SK-N-SH treated with all-trans-retinoic acid at 6 μM for 48 hours (cell line): ENCODE data around the gene ZNF511.

ENCODE experiments used
- ATAC-seq: fragments of 200-7000 bp; cut with Tn5 transposase; 3 replicates; pipeline ENCODE4 v1.9.1; 2020; ENCODE audit warnings: mild to moderate bottlenecking, moderate library complexity
- ARNTL ChIP-seq: fragments of 450-650 bp; formaldehyde crosslinking; IDR thresholded peaks from 2 replicates; pipeline ENCODE4 v1.5.0; 2020; ENCODE audit warnings: low read depth, mild to moderate bottlenecking, moderate library complexity, borderline replicate concordance
- BACH2 ChIP-seq: fragments of 250-450 bp; sonication (Bioruptor Pico); IDR thresholded peaks from 2 replicates; pipeline ENCODE4 v1.9.0; 2021; ENCODE audit warnings: mild to moderate bottlenecking, borderline replicate concordance
- CREB5 ChIP-seq: fragments of 250-450 bp; sonication (Bioruptor Pico); IDR thresholded peaks from 2 replicates; pipeline ENCODE4 v1.5.1; 2020; ENCODE audit warnings: low read depth, mild to moderate bottlenecking, moderate library complexity
- CSDC2 ChIP-seq: fragments of 250-450 bp; sonication (Bioruptor Pico); IDR thresholded peaks from 2 replicates; pipeline ENCODE4 v1.5.0; 2020; ENCODE audit warnings: mild to moderate bottlenecking, moderate library complexity
- ESRRG ChIP-seq: fragments of 250-450 bp; sonication (Bioruptor Pico); IDR thresholded peaks from 2 replicates; pipeline ENCODE4 v1.6.1; 2021; ENCODE audit warnings: mild to moderate bottlenecking
- GLIS3 ChIP-seq: fragments of 250-450 bp; sonication (Bioruptor Pico); IDR thresholded peaks from 2 replicates; pipeline ENCODE4 v1.5.0; 2020; ENCODE audit warnings: mild to moderate bottlenecking, moderate library complexity
- ISL1 ChIP-seq: fragments of 250-450 bp; sonication (Bioruptor Pico); IDR thresholded peaks from 2 replicates; pipeline ENCODE4 v2.1.2; 2022; ENCODE audit warnings: mild to moderate bottlenecking, moderate library complexity
- OSR1 ChIP-seq: fragments of 250-450 bp; sonication (Bioruptor Pico); IDR thresholded peaks from 2 replicates; pipeline ENCODE4 v1.8.0; 2022; ENCODE audit warnings: moderate library complexity, mild to moderate bottlenecking, inconsistent platforms
- POU6F1 ChIP-seq: fragments of 250-450 bp; sonication (Bioruptor Pico); IDR thresholded peaks from 2 replicates; pipeline ENCODE4 v1.8.0; 2021; ENCODE audit warnings: low read depth, mild to moderate bottlenecking, moderate library complexity, borderline replicate concordance
- RARB ChIP-seq: fragments of 250-450 bp; sonication (Bioruptor Pico); IDR thresholded peaks from 2 replicates; pipeline ENCODE4 v1.8.0; 2021; ENCODE audit warnings: mild to moderate bottlenecking, moderate library complexity
- SNAI2 ChIP-seq: fragments of 250-450 bp; sonication (Bioruptor Pico); IDR thresholded peaks from 2 replicates; pipeline ENCODE4 v1.5.0; 2020; ENCODE audit warnings: mild to moderate bottlenecking, moderate library complexity
- TCF4 ChIP-seq: fragments of 250-450 bp; sonication (Bioruptor Pico); IDR thresholded peaks from 2 replicates; pipeline ENCODE4 v1.8.0; 2021; ENCODE audit warnings: mild to moderate bottlenecking, moderate library complexity, borderline replicate concordance
- TOX ChIP-seq: fragments of 250-450 bp; sonication (Bioruptor Pico); IDR thresholded peaks from 2 replicates; pipeline ENCODE4 v1.8.0; 2021; ENCODE audit warnings: mild to moderate bottlenecking, moderate library complexity, borderline replicate concordance
- ZC3H10 ChIP-seq: fragments of 250-450 bp; sonication (Bioruptor Pico); IDR thresholded peaks from 2 replicates; pipeline ENCODE4 v1.5.1; 2021; ENCODE audit warnings: mild to moderate bottlenecking, moderate library complexity
- ZFP3 ChIP-seq: fragments of 250-450 bp; sonication (Bioruptor Pico); IDR thresholded peaks from 2 replicates; pipeline ENCODE4 v1.5.0; 2020; ENCODE audit warnings: mild to moderate bottlenecking, moderate library complexity
- ZNF565 ChIP-seq: fragments of 450-650 bp; formaldehyde crosslinking; conservative IDR thresholded peaks from 2 replicates; pipeline ENCODE4 v1.5.0; 2020; ENCODE audit warnings: low read depth, mild to moderate bottlenecking, moderate library complexity
- ZNF70 ChIP-seq: fragments of 450-650 bp; formaldehyde crosslinking; IDR thresholded peaks from 2 replicates; pipeline ENCODE4 v1.5.0; 2020; ENCODE audit warnings: mild to moderate bottlenecking, moderate library complexity
- ZNF8 ChIP-seq: fragments of 450-650 bp; formaldehyde crosslinking; IDR thresholded peaks from 2 replicates; pipeline ENCODE4 v1.5.0; 2020; ENCODE audit warnings: mild to moderate bottlenecking, moderate library complexity
- TF ChIP-seq, protein P1 (sequence below): fragments of 250-450 bp; sonication (Bioruptor Pico); IDR thresholded peaks from 2 replicates; pipeline ENCODE4 v1.8.0; 2020; ENCODE audit warnings: mild to moderate bottlenecking, moderate library complexity, borderline replicate concordance
- TF ChIP-seq, protein P2 (sequence below): fragments of 250-450 bp; sonication (Bioruptor Pico); IDR thresholded peaks from 2 replicates; pipeline ENCODE4 v1.5.1; 2021; ENCODE audit warnings: mild to moderate bottlenecking, moderate library complexity
- TF ChIP-seq, protein P3 (sequence below): fragments of 250-450 bp; sonication (Bioruptor Pico); IDR thresholded peaks from 2 replicates; pipeline ENCODE4 v1.5.0; 2020; ENCODE audit warnings: mild to moderate bottlenecking, moderate library complexity

Gene ZNF511

GRCh38 chr10:133261726-133262325, 46.9 kb upstream of the ZNF511 start:
- TF ChIP-seq ZC3H10 (CRISPR knock-in tag) (no peak), ZNF70 (no peak), CREB5 (CRISPR knock-in tag) (no peak), ZNF565 (no peak), SNAI2 (CRISPR knock-in tag) (no peak), RARB (CRISPR knock-in tag) (no peak), ARNTL (CRISPR knock-in tag) (no peak), OSR1 (CRISPR knock-in tag) (no peak), ZFP3 (CRISPR knock-in tag) (no peak), POU6F1 (no peak), TOX (CRISPR knock-in tag) (no peak), CSDC2 (CRISPR knock-in tag) (no peak), TCF4 (CRISPR knock-in tag) (no peak), GLIS3 (CRISPR knock-in tag) (no peak)
- TF ChIP-seq, protein P1, sequence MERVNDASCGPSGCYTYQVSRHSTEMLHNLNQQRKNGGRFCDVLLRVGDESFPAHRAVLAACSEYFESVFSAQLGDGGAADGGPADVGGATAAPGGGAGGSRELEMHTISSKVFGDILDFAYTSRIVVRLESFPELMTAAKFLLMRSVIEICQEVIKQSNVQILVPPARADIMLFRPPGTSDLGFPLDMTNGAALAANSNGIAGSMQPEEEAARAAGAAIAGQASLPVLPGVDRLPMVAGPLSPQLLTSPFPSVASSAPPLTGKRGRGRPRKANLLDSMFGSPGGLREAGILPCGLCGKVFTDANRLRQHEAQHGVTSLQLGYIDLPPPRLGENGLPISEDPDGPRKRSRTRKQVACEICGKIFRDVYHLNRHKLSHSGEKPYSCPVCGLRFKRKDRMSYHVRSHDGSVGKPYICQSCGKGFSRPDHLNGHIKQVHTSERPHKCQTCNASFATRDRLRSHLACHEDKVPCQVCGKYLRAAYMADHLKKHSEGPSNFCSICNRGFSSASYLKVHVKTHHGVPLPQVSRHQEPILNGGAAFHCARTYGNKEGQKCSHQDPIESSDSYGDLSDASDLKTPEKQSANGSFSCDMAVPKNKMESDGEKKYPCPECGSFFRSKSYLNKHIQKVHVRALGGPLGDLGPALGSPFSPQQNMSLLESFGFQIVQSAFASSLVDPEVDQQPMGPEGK (CRISPR knock-in tag) = no peak
- TF ChIP-seq, protein P2, sequence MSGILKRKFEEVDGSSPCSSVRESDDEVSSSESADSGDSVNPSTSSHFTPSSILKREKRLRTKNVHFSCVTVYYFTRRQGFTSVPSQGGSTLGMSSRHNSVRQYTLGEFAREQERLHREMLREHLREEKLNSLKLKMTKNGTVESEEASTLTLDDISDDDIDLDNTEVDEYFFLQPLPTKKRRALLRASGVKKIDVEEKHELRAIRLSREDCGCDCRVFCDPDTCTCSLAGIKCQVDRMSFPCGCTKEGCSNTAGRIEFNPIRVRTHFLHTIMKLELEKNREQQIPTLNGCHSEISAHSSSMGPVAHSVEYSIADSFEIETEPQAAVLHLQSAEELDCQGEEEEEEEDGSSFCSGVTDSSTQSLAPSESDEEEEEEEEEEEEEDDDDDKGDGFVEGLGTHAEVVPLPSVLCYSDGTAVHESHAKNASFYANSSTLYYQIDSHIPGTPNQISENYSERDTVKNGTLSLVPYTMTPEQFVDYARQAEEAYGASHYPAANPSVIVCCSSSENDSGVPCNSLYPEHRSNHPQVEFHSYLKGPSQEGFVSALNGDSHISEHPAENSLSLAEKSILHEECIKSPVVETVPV (CRISPR knock-in tag) = no peak
- TF ChIP-seq, protein P3, sequence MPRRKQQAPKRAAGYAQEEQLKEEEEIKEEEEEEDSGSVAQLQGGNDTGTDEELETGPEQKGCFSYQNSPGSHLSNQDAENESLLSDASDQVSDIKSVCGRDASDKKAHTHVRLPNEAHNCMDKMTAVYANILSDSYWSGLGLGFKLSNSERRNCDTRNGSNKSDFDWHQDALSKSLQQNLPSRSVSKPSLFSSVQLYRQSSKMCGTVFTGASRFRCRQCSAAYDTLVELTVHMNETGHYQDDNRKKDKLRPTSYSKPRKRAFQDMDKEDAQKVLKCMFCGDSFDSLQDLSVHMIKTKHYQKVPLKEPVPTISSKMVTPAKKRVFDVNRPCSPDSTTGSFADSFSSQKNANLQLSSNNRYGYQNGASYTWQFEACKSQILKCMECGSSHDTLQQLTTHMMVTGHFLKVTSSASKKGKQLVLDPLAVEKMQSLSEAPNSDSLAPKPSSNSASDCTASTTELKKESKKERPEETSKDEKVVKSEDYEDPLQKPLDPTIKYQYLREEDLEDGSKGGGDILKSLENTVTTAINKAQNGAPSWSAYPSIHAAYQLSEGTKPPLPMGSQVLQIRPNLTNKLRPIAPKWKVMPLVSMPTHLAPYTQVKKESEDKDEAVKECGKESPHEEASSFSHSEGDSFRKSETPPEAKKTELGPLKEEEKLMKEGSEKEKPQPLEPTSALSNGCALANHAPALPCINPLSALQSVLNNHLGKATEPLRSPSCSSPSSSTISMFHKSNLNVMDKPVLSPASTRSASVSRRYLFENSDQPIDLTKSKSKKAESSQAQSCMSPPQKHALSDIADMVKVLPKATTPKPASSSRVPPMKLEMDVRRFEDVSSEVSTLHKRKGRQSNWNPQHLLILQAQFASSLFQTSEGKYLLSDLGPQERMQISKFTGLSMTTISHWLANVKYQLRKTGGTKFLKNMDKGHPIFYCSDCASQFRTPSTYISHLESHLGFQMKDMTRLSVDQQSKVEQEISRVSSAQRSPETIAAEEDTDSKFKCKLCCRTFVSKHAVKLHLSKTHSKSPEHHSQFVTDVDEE (CRISPR knock-in tag) = no peak
- peak; percentile 44 for ATAC-seq

- ATAC-seq = no peak
- TF ChIP-seq, protein P1 (CRISPR knock-in tag) = no peak
- no peak for TF ChIP-seq RARB (CRISPR knock-in tag)
- TF ChIP-seq ZNF565 = no peak
- no peak for TF ChIP-seq POU6F1
- TF ChIP-seq GLIS3 (CRISPR knock-in tag) = no peak
- TF ChIP-seq OSR1 (CRISPR knock-in tag) = no peak
- no peak for TF ChIP-seq ZC3H10 (CRISPR knock-in tag)
- TF ChIP-seq, protein P3 (CRISPR knock-in tag) = no peak
- no peak for TF ChIP-seq CSDC2 (CRISPR knock-in tag)
- TF ChIP-seq ZNF70 = no peak
- TF ChIP-seq BACH2 (CRISPR knock-in tag) = no peak
- no peak for TF ChIP-seq ESRRG (CRISPR knock-in tag)
- no peak for TF ChIP-seq ZNF8 (CRISPR knock-in tag)
- no peak for TF ChIP-seq ARNTL (CRISPR knock-in tag)
- no peak for TF ChIP-seq ISL1 (CRISPR knock-in tag)
- TF ChIP-seq TCF4 (CRISPR knock-in tag) = no peak
- no peak for TF ChIP-seq SNAI2 (CRISPR knock-in tag)
- TF ChIP-seq TOX (CRISPR knock-in tag) = no peak
Measured at GRCh38 chr10:133262696-133263095, 46.0 kb upstream of the ZNF511 start.
